Hematopoietic multipotent progenitor cell treated with erythropoietin and hydrocortisone succinate and interleukin-3 and kit ligand, for 17 days (in vitro differentiated cells): Measurements from ENCODE around the gene POLR2J2.
"Not testable (repeated sequence)": the region's sequence is repeated elsewhere in the genome, so short reads cannot be mapped to it uniquely, and the experiment has no call there.

Experiments used
- DNase-seq: peaks from one replicate; pipeline ENCODE4 v3.0.0-alpha.2; 2015; ENCODE audit warnings: low spot score

Gene POLR2J2

DNA sequence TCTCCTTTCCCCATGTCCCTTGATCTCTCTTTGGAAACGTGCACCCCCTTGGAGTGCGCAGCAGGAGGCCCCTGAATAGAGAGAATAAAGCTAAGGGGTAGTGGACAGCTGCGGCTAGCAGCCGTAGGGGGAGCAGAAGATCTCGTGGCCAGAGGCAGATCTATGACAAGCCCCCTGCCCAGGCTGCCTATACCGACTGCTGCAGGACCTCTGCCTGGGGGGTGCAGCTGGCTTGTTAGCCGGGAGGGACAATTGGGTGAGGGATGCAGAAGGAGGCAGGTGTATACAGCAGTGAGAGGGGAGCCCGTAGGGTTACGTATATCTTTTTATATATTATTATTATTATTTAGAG is 469 bp upstream of the POLR2J2 start:
- DNase-seq, result not testable (repeated sequence)

DNA sequence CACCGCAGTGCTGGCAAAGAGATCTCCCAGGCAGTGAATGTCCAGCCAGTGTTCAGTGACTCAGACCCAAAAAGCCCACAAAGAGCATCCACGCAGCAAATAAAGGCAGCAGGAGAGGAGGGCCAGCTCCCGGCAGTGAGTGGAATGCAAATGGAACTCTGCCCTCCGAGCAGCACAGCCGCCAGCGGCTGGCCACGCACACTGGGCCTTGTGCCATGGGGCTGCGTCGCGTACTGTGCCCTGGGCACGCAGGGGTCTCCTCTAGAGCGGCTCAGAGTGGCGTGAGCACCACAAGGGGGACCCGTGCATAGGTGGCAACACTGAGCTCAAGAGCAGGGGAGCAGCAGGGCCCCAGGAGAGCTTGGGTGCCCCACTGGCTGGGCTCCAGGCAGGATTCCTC is 3.9 kb downstream of the POLR2J2 start:
- DNase-seq, result not testable (repeated sequence)

DNA sequence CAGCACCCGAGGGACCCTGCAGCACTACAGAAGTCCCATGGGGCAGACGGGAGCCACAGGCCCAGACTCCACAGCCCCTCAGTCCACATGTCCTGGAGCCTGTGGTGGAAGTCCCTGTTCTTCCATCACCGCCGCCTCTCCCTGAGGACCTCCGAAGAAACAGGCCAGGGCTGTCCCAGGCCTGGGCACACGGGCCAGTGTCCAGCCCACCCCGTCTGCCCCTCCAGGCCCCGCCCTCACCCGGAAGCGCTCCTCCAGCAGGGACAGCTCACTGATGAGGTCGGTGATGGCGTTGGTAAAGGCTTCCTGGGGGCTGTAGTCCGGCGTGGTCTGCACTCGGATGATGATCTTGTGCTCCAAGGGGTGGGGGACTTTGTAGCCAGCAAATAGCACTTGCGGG is 4.6 kb downstream of the POLR2J2 start:
- not testable (repeated sequence) for DNase-seq

DNA sequence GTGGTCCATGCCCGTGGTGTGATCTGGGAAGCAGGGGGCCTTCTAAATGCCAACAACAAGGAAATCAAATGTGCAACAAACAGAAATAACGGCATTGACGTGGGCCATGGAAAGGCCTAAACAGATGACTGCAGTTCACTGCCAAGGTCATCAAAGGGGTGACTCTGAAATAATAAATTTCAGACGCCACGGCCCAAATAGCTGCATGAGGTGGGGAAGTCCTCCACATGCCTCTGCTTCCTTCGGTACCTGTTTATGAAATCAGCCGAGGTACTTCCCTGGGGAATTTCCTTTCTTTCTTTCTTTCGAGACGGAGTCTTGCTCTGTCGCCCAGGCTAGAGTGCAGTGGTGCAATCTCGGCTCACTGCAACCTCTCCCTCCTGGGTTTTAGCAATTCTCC is 6.7 kb downstream of the POLR2J2 start:
- not testable (repeated sequence) for DNase-seq

DNA sequence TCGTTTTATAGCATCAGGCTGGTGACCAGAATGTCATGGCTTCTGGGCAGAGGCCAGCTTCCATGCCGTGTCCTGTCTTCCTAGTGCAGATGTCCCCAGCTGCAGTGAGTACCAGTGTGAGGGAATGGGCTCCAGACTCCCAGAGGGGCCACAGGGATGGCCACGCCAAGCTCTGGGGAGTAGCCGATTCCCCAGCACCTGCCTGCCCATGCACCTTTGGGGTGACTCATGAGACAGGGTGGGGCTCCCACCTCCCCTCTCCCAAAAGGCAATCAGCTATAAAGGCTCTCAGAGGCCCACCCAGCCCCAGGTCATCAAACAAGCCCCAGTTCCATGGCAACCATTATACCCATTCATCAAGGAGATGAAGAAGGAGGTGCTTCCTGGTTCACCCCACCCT is 21.5 kb downstream of the POLR2J2 start, which contains the start of gene SPDYE2B:
SPDYE2B (plus strand) TSS at position 396 of the 400 bp plus-strand sequence. CDS start 2,030 bp downstream, outside the sequence.
- DNase-seq, result not testable (repeated sequence)

DNA sequence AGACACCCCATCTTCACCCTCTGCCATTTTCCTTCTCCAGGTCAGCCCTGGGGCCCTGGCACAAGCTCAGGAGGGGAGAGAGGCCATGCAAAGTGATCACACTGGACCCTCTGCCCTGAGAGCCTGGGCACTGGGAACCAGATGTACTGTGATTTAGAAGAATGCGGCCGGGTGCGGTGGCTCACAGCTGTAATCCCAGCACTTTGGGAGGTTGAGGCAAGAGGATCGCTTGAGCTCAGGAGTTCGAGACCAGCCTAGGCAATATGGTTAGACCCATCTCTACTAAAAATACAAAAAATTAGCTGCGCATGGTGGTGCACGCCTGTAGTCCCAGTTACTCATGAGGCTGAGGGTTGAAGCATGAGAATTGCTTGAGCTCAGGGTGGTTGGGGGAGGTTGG is 23.6 kb downstream of the POLR2J2 start:
- not testable (repeated sequence) for DNase-seq

DNA sequence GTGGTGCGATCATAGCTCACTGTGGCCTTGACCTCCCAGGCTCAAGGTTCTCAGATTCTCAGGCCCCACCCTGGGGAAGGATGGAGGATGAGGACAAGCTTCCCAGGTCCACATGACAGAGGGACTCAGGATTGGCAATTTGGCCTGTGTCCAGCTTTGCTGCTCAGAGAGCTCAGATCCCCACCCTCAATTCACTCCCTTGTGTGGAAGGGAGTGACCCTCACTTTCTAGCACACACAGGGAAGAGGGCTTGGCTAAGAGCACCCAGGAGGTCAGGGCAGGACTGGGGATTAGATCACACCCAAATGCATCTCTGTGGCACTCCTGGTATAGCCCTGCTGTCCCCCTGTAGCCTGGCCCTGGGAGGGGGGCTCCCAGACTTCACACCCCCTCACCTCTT is 28.1 kb downstream of the POLR2J2 start:
- DNase-seq, result not testable (repeated sequence)

DNA sequence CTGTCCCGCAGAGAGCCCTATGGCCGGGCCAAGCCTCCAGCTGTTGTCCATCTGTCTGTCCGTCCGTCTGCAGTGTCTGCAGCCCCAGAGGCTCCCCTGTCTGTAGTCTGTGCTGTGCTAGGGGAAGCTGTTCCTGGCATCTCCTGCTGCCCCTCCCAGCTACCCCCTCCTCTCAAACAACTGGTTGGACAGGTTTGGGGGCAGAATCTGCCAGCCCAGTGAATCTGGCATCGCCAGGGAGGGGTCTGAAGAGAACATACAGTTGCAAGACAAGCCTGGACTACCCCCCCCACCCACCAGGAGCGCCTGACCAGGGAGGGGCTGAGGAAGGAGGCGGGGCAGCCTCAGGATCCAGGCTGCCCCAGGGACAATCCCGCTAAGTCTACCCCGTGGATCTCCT is 28.8 kb downstream of the POLR2J2 start, which contains the start of gene UPK3BL1:
UPK3BL1 (minus strand) TSS at position 101 of the 400 bp plus-strand sequence; CDS start at position 51, 50 bp downstream.
- not testable (repeated sequence) for DNase-seq

DNA sequence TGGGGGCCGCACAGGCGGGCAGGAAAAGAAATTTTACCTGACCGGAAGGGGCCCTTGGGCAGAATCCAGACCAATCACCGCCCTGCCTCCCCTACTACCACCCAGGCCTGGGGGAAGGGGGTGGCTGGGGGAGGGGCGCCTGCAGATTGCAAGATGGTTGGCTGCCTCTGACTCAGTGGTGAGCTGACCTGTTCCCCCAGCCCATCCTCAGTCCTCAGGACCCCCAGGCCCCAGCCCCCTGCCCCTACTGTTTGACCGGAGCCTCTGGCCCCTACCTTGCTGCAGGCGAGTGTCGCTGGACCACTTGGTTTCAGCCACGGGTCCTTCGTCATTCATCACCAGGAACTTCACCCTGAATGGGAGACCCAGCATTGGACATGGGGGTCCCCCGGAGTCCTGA is 32.6 kb downstream of the POLR2J2 start:
- DNase-seq, result not testable (repeated sequence)

DNA sequence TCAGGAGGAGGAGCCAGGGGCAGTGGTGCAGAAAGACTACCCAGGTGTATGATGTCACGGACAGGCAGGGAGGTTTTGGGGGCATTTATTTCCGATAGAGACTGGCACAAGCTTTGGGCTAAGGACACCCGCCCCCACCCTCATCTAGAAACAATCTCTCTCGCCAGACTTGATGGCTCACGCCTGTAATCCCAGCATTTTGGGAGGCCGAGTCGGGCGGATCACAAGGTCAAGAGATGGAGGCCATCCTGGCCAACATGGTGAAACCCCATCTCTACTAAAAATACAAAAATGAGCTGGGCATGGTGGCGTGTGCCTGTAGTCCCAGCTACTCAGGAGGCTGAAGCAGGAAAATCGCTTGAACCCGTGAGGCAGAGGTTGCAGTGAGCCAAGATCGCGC is 34.5 kb downstream of the POLR2J2 start:
- DNase-seq, result not testable (repeated sequence)

DNA sequence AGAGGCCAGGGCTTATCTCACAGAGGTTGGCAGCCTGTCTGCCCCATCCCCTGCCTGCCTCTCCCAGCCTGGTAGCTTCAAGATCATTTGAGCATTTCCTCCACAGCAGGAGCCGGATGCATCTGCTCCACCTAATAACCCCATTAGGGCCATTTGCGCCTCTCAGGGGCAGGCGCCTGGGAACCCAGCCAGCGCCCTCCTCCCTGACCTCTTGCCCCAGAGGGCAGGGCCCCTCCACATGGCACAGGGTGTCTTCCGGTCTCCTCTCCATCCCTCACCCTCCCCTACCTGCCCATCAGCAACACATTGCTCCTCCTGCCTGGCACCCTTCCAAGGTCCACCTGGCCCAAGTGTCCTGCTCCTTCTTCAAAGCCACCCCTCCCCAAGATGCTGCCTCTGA is 36.1 kb downstream of the POLR2J2 start:
- not testable (repeated sequence) for DNase-seq

DNA sequence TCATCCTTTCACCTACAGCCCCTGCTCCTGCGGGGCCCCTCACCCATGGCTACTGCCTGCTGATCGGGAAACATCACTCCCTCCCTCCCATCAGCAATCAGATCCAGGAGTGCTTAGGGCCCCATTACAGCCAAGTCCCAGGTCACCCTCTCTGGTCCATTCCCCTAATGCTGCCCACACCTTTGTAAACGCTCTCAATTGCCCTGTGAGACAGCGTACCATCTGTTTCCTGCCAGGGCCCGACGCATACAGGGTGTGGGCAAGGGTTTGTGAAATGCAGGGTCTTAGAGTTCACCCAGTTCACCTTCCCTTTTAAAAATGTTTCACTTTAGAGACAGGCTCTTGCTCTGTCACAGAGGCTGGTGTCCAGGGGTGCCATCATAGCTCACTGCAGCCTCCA is 37.2 kb downstream of the POLR2J2 start:
- DNase-seq, result not testable (repeated sequence)

DNA sequence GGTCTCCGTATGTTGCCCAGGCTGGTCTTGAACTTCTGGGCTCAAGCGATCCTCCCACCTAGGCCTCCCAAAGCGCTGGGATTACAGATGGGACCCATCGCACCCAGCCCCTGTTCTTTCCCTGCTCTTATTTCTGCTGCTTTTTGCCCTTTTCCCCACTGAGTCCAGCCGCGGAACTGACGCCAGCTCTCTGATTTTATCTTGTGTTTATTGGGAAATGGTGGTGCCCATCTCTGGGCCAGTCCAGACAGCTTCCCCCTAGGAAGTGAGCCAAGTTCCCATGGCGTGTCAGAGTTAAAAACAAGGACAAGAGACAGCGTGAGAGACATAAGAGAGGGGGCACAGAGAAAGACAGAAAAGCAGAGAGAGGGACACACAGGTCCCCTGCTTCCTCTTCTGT is 40.8 kb downstream of the POLR2J2 start:
- not testable (repeated sequence) for DNase-seq

DNA sequence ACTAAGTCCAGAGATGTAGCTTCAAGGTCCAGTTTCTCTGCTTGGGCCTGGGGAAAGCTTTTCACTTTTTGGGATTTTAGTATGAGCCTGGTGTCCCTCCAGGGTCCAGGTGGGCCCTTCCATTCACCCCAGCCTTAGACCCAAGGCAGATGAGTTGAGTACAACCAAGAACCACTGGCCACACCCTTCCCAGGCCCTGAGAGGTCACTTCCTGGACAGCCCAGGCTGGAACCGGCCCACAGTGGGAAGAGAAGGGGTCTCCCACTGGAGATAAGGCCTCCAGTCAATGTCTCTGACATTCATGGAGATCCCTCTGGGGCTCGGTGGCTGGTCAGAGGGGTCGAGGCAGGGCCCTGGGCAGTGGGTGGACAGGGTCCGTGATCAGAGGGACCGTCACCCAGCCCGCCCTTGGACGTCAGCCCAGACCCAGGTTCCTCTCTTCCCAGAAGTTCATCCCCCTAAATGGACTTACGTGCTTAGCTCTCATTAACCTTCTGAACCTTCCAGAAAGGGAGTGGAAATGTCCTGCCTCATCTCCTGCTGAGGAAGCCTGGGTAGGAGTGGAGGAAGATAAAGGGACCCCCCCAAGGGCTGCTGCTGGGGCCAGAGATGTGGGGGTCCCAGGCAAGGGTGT is 44.1 kb downstream of the POLR2J2 start:
- not testable (repeated sequence) for DNase-seq

DNA sequence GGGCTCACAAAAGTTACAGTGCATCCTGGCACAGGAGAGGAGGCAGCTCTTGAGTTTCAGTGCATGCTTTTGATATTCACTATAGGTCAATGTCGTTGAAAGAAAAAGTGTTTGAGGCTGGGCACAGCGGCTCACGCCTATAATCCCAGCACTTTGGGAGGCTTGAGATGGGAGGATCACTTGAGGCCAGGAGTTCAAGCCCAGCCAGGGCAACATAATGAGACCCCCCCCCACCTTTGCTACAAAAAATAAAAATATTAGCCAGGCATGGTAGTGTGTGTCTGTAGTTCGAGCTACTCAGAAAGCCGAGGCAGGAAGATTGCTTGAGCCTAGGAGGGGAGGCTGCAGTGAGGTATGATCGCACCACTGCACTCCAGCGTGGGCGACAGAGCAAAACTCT is 53.3 kb downstream of the POLR2J2 start:
- not testable (repeated sequence) for DNase-seq

DNA sequence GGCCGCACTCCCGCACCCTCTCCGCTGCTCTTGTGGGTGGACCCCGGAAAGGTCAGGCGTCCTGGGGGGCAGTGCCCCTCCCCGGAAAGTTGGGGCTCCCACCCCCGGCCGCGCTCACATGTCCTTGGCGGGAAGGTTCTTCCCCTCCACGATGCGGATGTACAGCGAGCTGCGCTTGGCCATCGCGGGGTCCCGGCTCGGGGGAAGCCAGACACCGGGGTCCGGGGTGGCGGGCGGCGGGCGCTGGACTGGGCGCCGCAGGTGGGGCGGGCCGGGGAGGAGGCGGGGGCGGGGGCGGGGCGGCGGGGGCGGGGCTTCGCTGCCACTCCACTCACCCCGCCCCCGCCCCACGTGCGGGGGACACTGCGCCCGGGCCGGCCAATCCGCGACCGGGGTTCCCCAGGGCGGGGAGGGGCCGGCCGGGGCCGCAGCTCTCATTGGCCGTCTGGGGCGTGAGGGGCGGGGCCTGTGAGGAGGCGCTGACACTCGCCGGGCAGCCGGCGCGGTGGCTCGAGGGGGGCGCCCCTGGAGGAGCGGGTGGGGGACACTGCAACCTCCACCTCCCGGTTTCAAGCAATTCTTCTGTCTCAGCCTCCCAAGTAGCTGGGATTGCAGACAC is 54.8 kb downstream of the POLR2J2 start, which contains the start of gene RASA4:
RASA4 (minus strand) TSS at position 250 of the 619 bp plus-strand sequence; CDS start at position 183, 67 bp downstream.
- DNase-seq, result peak; percentile 3
